PC-3 (cell line): ENCODE results near the gene RFXAP. TPM values are rescaled to one million over a fixed set of nuclear protein-coding genes. Genes with fewer than 3 reads are reported as not detected.
"Not testable (repeated sequence)": the region's sequence is repeated elsewhere in the genome, so short reads cannot be mapped to it uniquely, and the experiment has no call there.

Experiments used
- ATAC-seq: fragments of 200-7000 bp; cut with Tn5 transposase; 2 replicates; pipeline ENCODE4 v1.9.1; 2020; ENCODE audit warnings: mild to moderate bottlenecking, moderate library complexity
- BruUV-seq: library from RNA; stranded (reverse); fragments of 400-500 nt; replicated peaks from 2 replicates; lab custom pipeline; 2021; lab: Mats Ljungman, UMichigan
- CTCF ChIA-PET: fragments of 300-600 bp; sonication (Branson Sonifier 250); formaldehyde crosslinking; loops from one replicate; lab custom pipeline; 2022; ENCODE audit warnings: antibody characterized with exemption; lab: Charles Lee
- POLR2A ChIA-PET: fragments of 300-600 bp; sonication (Branson Sonifier 250); formaldehyde crosslinking; loops from one replicate; lab custom pipeline; 2022; ENCODE audit warnings: antibody characterized with exemption; ENCODE audit not compliant: unreplicated experiment; lab: Charles Lee
- DNase-seq: peaks from one replicate; pipeline ENCODE4 v3.0.0-alpha.2; 2015
- H2AFZ ChIP-seq: fragments of 300-600 bp; sonication (generic); 2 replicates; pipeline ENCODE4 v1.6.0; 2016; ENCODE audit warnings: antibody characterized with exemption, low read length
- H3F3A ChIP-seq: fragments of 300-600 bp; sonication (generic); one replicate; pipeline ENCODE4 v1.6.0; 2017; ENCODE audit warnings: antibody characterized with exemption, low read length, control low read depth, mild to moderate bottlenecking; ENCODE audit not compliant: unreplicated experiment
- H3K27ac ChIP-seq: fragments of 300-600 bp; sonication (generic); 2 replicates; pipeline ENCODE4 v1.5.1; 2016; ENCODE audit warnings: mild to moderate bottlenecking, low read length
- H3K27me3 ChIP-seq: fragments of 300-600 bp; sonication (generic); 2 replicates; pipeline ENCODE4 v1.6.1; 2016; ENCODE audit warnings: low read length, mixed read lengths
- H3K36me3 ChIP-seq: fragments of 300-600 bp; sonication (generic); 2 replicates; pipeline ENCODE4 v1.6.1; 2016; ENCODE audit warnings: low read depth, mixed run types, low read length, mixed read lengths
- H3K4me1 ChIP-seq: fragments of 300-600 bp; sonication (generic); 2 replicates; pipeline ENCODE4 v1.5.1; 2016; ENCODE audit warnings: low read length; ENCODE audit not compliant: insufficient read depth
- H3K4me2 ChIP-seq: fragments of 300-600 bp; sonication (generic); 2 replicates; pipeline ENCODE4 v1.6.0; 2016; ENCODE audit warnings: low read length
- H3K4me3 ChIP-seq: fragments of 300-600 bp; sonication (generic); 2 replicates; pipeline ENCODE4 v1.5.1; 2016; ENCODE audit warnings: mild to moderate bottlenecking, low read length, mixed read lengths
- H3K79me2 ChIP-seq: fragments of 300-600 bp; sonication (generic); 2 replicates; pipeline ENCODE4 v1.6.1; 2017; ENCODE audit warnings: low read length, mixed read lengths
- H3K9ac ChIP-seq: fragments of 300-600 bp; sonication (generic); 2 replicates; pipeline ENCODE4 v1.6.0; 2016; ENCODE audit warnings: mild to moderate bottlenecking, low read length
- H3K9me2 ChIP-seq: fragments of 300-600 bp; sonication (generic); replicated peaks from 2 replicates; pipeline ENCODE4 v1.6.1; 2016; ENCODE audit warnings: mixed run types, low read length, mixed read lengths
- H3K9me3 ChIP-seq: fragments of 300-600 bp; sonication (generic); 2 replicates; pipeline ENCODE4 v1.6.1; 2016; ENCODE audit warnings: low read length, mixed read lengths
- H4K20me1 ChIP-seq: fragments of 300-600 bp; sonication (generic); 2 replicates; pipeline ENCODE4 v1.6.1; 2016; ENCODE audit warnings: low read length, mixed read lengths
- EZH2 ChIP-seq: fragments of 300-600 bp; sonication (generic); IDR thresholded peaks from one replicate; pipeline ENCODE4 v1.6.1; 2017; ENCODE audit warnings: antibody characterized with exemption, mild to moderate bottlenecking, low read length; ENCODE audit not compliant: unreplicated experiment
- EZH2phosphoT487 ChIP-seq: fragments of 300-600 bp; sonication (generic); IDR thresholded peaks from 2 replicates; pipeline ENCODE4 v1.6.1; 2018; ENCODE audit warnings: mild to moderate bottlenecking, antibody characterized with exemption, low read length, borderline replicate concordance
- intact Hi-C: fragments of 100-400 bp; cut with micrococcal nuclease; formaldehyde crosslinking; loops from 2 replicates; pipeline ENCODE4 v1.9.0; 2023
- total RNA-seq: library from RNA; depleted of rRNA; stranded (reverse); fragments of >200 nt; gene quantifications from 2 replicates; pipeline ENCODE4 v1.2.3, GENCODE V29; 2014
- TF ChIP-seq, protein P1 (sequence below): fragments of 300-600 bp; sonication (generic); conservative IDR thresholded peaks from 2 replicates; pipeline ENCODE4 v1.5.1; 2017; ENCODE audit warnings: antibody characterized with exemption, low read depth, mild to moderate bottlenecking, low read length

The RFXAP gene
- total RNA-seq, 1 experiment from 2014 or later = 1.2 TPM

- Histone ChIP-seq H3K27me3 (no peaks in the 10 kb centered on the region; the same call in 1 of the 2 replicates), H3K9ac (no peak overlapping the region), H3K9me3 (no peaks in the 10 kb centered on the region), H3K36me3 (no peaks in the 10 kb centered on the region), H2AFZ (no peak overlapping the region), H3K4me1 (no peaks in the 10 kb centered on the region), H3K79me2 (no peaks in the 10 kb centered on the region), H3K4me2 (no peak overlapping the region), H3K27ac (no peak overlapping the region), H3K9me2 (no peaks in the 10 kb centered on the region), H3K4me3 (no peak overlapping the region), H3F3A (no peaks in the 10 kb centered on the region), H4K20me1 (no peaks in the 10 kb centered on the region)
- CTCF ChIA-PET = no interaction called here
- no peak for DNase-seq
- intact Hi-C loops = no loop called here
- POLR2A ChIA-PET = no interaction called here
- TF ChIP-seq EZH2phosphoT487 = no peak
- TF ChIP-seq EZH2 = no peak
- TF ChIP-seq, protein P1, sequence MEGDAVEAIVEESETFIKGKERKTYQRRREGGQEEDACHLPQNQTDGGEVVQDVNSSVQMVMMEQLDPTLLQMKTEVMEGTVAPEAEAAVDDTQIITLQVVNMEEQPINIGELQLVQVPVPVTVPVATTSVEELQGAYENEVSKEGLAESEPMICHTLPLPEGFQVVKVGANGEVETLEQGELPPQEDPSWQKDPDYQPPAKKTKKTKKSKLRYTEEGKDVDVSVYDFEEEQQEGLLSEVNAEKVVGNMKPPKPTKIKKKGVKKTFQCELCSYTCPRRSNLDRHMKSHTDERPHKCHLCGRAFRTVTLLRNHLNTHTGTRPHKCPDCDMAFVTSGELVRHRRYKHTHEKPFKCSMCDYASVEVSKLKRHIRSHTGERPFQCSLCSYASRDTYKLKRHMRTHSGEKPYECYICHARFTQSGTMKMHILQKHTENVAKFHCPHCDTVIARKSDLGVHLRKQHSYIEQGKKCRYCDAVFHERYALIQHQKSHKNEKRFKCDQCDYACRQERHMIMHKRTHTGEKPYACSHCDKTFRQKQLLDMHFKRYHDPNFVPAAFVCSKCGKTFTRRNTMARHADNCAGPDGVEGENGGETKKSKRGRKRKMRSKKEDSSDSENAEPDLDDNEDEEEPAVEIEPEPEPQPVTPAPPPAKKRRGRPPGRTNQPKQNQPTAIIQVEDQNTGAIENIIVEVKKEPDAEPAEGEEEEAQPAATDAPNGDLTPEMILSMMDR = no peak
- no TSS peak for BruUV-seq
- no peak for ATAC-seq
Measured at GRCh38 chr13:36776175-36776574, 42.8 kb upstream of the RFXAP start.

DNA sequence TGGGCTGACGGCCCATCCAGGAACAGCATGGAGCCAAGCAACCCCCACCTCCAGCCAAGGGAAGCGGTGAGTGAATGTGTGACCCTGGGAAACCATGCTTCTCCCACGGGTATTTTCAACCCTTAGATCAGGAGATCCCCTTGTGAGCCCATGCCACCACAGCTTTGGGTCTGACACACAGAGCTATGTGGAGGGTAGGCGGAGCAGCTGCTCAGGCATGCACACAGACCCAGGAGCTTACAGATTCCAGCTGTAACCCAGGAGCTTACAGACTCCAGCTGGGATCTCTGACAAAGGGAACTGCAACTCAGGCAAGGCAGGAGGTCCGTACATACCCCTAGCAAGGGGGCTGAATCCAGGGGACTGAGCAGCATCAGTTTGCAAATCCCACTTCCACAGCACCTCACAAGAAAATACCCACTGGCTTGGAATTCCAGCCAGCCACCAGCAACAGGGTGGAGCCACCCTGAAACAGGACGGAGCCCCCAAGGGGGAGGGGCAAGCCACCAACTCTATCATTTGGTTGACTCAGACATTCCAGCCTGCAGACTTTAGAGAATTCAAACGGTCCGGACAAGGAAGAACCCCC, 40.8 kb upstream of the RFXAP start:
- no peak overlapping the region for H3K4me2 ChIP-seq
- no peaks in the 10 kb centered on the region for H3F3A ChIP-seq
- no peak overlapping the region for H2AFZ ChIP-seq
- intact Hi-C loops = no loop called here
- H3K4me3 ChIP-seq = no peak overlapping the region
- no peaks in the 10 kb centered on the region; the same call in 1 of the 2 replicates for H3K27me3 ChIP-seq
- no peaks in the 10 kb centered on the region for H4K20me1 ChIP-seq
- TF ChIP-seq, protein P1 = no peak
- TF ChIP-seq EZH2 (no peak), EZH2phosphoT487 (no peak)
- POLR2A ChIA-PET = no interaction called here
- H3K4me1 ChIP-seq = no peaks in the 10 kb centered on the region
- H3K9ac ChIP-seq = no peak overlapping the region
- no TSS peak for BruUV-seq
- no peaks in the 10 kb centered on the region for H3K79me2 ChIP-seq
- H3K27ac ChIP-seq = no peak overlapping the region
- CTCF ChIA-PET = no interaction called here
- ATAC-seq = no peak
- H3K9me3 ChIP-seq = no peaks in the 10 kb centered on the region
- H3K36me3 ChIP-seq = no peaks in the 10 kb centered on the region
- no peaks in the 10 kb centered on the region for H3K9me2 ChIP-seq
- peak; percentile 17 for DNase-seq

GRCh38 chr13:36783890-36784289, 35.1 kb upstream of the RFXAP start:
- H3K9ac ChIP-seq = no peak overlapping the region
- H3K9me2 ChIP-seq = no peaks in the 10 kb centered on the region
- no peaks in the 10 kb centered on the region for H3F3A ChIP-seq
- H3K27ac ChIP-seq = no peak overlapping the region
- no peaks in the 10 kb centered on the region for H3K9me3 ChIP-seq
- DNase-seq = no peak
- H3K4me3 ChIP-seq = no peak overlapping the region
- no peak for ATAC-seq
- POLR2A ChIA-PET = no interaction called here
- no peaks in the 10 kb centered on the region for H3K27me3 ChIP-seq
- intact Hi-C loops = no loop called here
- H3K4me2 ChIP-seq = no peak overlapping the region
- no peak overlapping the region for H2AFZ ChIP-seq
- H4K20me1 ChIP-seq = no peaks in the 10 kb centered on the region
- TF ChIP-seq EZH2 = no peak
- TF ChIP-seq, protein P1 = no peak
- no peak for TF ChIP-seq EZH2phosphoT487
- no peaks in the 10 kb centered on the region for H3K36me3 ChIP-seq
- no TSS peak for BruUV-seq
- no peaks in the 10 kb centered on the region for H3K79me2 ChIP-seq
- H3K4me1 ChIP-seq = peaks cover 17% of the 10 kb centered on the region
- CTCF ChIA-PET = no interaction called here

DNA sequence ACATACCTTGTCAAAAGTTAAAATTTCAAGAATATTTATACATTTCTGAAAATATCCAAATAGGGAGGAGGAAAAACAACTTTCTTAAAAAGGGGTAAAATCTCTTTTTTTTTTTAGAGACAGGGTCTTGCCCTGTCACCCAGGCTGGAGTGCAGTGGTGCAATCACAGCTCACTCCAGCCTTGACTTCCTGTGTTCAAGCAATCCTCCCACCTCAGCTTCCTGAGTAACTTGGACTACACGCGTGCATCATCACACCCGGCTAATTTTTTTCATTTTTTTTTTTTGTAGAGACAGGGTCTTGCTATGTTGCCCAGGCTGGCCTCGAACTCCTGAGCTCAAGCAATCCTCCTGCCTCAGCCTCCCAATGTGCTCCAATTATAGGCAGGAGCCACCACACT, 32.8 kb upstream of the RFXAP start:
- POLR2A ChIA-PET, H3K4me2 ChIP-seq, H2AFZ ChIP-seq, H3K27me3 ChIP-seq, H3K27ac ChIP-seq, H3K9ac ChIP-seq, H3K9me2 ChIP-seq, H3K9me3 ChIP-seq, H3K36me3 ChIP-seq, H3F3A ChIP-seq, H3K79me2 ChIP-seq, ATAC-seq, H4K20me1 ChIP-seq, H3K4me3 ChIP-seq, CTCF ChIA-PET, DNase-seq, intact Hi-C loops, BruUV-seq: not testable (repeated sequence)
- H3K4me1 ChIP-seq = peaks cover 25% of the 10 kb centered on the region
